Measurements from ENCODE around the gene ARL15. TPM values are rescaled to one million over a fixed set of nuclear protein-coding genes. Genes with fewer than 3 reads are reported as not detected.

The ARL15 gene
- total and polyA plus RNA-seq, 2 of the 4 experiments (the other 2 are of a cell fraction), result 7.3 to 19.2 TPM

DNA sequence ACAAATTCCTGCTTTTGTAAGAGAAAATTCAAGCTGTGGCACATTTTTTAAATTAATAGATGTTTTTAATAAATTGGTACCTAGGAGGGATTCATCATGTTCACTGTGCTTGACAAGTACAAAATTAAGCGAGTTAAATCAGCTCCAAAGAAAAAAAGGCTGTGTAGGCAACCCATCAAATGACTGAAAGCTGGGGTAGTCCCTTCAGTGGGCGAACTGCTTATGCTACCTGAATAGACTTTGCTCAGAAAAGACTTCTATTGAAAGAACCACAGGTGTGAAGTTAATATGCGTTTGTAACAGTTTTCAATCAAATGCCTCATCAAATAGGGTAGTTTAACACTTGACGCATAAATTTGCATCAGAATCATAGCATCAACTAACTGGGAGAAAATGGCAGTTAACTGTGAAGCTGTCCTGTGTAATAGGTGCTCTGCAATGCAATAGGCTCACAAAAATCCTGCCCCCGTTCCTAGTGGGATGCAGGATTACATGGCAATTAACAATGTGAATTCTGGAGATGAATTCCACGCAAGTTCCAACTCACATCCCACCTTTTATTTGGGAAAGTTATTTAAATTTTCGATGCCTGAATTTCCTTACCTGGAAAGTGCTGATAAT is 14.4 kb upstream of the ARL15 start:
- no peak overlapping the region for H3K4ac ChIP-seq (ENCODE audit: low read depth, low read length)
- no peak overlapping the region for H2AK9ac ChIP-seq (replicated peaks; ENCODE audit: low read depth, low read length, poor library complexity)
- H3K23ac ChIP-seq (ENCODE audit: low read depth, low read length), result no peak overlapping the region
- H3K56ac ChIP-seq (ENCODE audit: extremely low read depth, insufficient read depth, low read length), result no peak overlapping the region
- DNase-seq (no peak), ATAC-seq (ENCODE audit: low read depth) (no peak)
- no peaks in the 10 kb centered on the region for H3K9me3 ChIP-seq (ENCODE audit: control insufficient read depth, insufficient read depth, low read length)
- H2BK15ac ChIP-seq (ENCODE audit: low read depth, low read length), result no peak overlapping the region
- H3K9ac ChIP-seq (ENCODE audit: low read depth, low read length), result no peak overlapping the region
- no peak overlapping the region for H3K27ac ChIP-seq (ENCODE audit: insufficient read depth, low read length)
- H4K8ac ChIP-seq (ENCODE audit: low read depth in 2 of 2, low read length in 2 of 2), result no peak overlapping the region
- no peak overlapping the region for H3K4me3 ChIP-seq (ENCODE audit: insufficient read depth, low read depth, low read length)
- no peaks in the 10 kb centered on the region for H3K9me1 ChIP-seq (ENCODE audit: insufficient read depth, low read length)
- H4K91ac ChIP-seq (ENCODE audit: insufficient read depth, low read depth, low read length), result no peak overlapping the region
- no peak overlapping the region for H3K18ac ChIP-seq (ENCODE audit: low read depth, low read length)
- WGBS, 2 experiments (ENCODE audit: extremely low coverage in 2 of 2, insufficient read length in 1 of 2), result 100% methylated on average over 1 of the region's 7 CpGs; no CpG with 5 or more reads in 1 of the 2 experiments
- H3K36me3 ChIP-seq (ENCODE audit: control insufficient read depth, insufficient read depth, low read length), result no peaks in the 10 kb centered on the region
- no peaks in the 10 kb centered on the region for H3K79me1 ChIP-seq (ENCODE audit: low read depth in 1 of 2, low read length in 2 of 2)
- no peak overlapping the region for H2BK20ac ChIP-seq (ENCODE audit: low read depth, low read length)
- H3K14ac ChIP-seq (replicated peaks; ENCODE audit: low read depth, low read length), result no peak overlapping the region
- peaks cover 4% of the 10 kb centered on the region for H3K4me1 ChIP-seq (ENCODE audit: control insufficient read depth, insufficient read depth, low read length)
- peaks cover 27% of the 10 kb centered on the region for H3K27me3 ChIP-seq (ENCODE audit: control insufficient read depth, insufficient read depth, low read length)
- intact Hi-C loops (cut with micrococcal nuclease), result no loop called here
- no peak overlapping the region for H2BK120ac ChIP-seq (ENCODE audit: low read depth, low read length)
- dilution Hi-C loops (cut with HindIII; ENCODE audit: low sequenced_read_pairs, unreplicated experiment), result no loop called here
- H4K5ac ChIP-seq (ENCODE audit: low read depth, low read length), result no peak overlapping the region
- H3K4me2 ChIP-seq (ENCODE audit: low read depth, low read length), result no peak overlapping the region
- no peak overlapping the region for H2BK5ac ChIP-seq (ENCODE audit: low read depth, low read length, poor library complexity, severe bottlenecking)
- H4K20me1 ChIP-seq (ENCODE audit: insufficient read depth, low read length), result no peaks in the 10 kb centered on the region
- ChIA-PET POLR2A (ENCODE audit: unreplicated experiment) (no interaction called here), CTCF (no interaction called here)
- TF ChIP-seq POLR2A (IDR thresholded peaks at IDR 0.05; ENCODE audit: low read depth, low read length), result no peak
- no peak for TF ChIP-seq SMC3 (IDR thresholded peaks at IDR 0.05; ENCODE audit: low read depth, low read length)
- no peak for TF ChIP-seq CHD1 (IDR thresholded peaks at IDR 0.05; ENCODE audit: low read depth, low read length)
- no peak for TF ChIP-seq FOS (IDR thresholded peaks at IDR 0.05; ENCODE audit: low read depth, low read length)
- no peak for TF ChIP-seq CEBPB (IDR thresholded peaks at IDR 0.05; ENCODE audit: low read depth, low read length)
- TF ChIP-seq NFE2L2 (IDR thresholded peaks at IDR 0.05; ENCODE audit: low read depth, low read length), result no peak
- no peak for TF ChIP-seq MXI1 (IDR thresholded peaks at IDR 0.05; ENCODE audit: borderline replicate concordance, low read depth, low read length)
- no TSS peak for BruUV-seq (replicated peaks)
- no peak overlapping the region for H2AK5ac ChIP-seq (ENCODE audit: low read depth, low read length)
- no peak overlapping the region for H2AFZ ChIP-seq (replicated peaks; ENCODE audit: low read length, poor library complexity)
- in situ Hi-C loops (cut with MboI; ENCODE audit: low sequenced_read_pairs), result no loop called here
